Left kidney (tissue), 2 donors: ENCODE measurements around the gene MORF4L1. TPM values are rescaled to one million over a fixed set of nuclear protein-coding genes. Genes with fewer than 3 reads are reported as not detected.
"Not testable (repeated sequence)": the region's sequence is repeated elsewhere in the genome, so short reads cannot be mapped to it uniquely, and the experiment has no call there.

Experiments used
- DNase-seq: peaks from one replicate; pipeline ENCODE4 v3.0.0-alpha.2; 2013
- polyA plus RNA-seq: library from polyadenylated mRNA; unstranded; fragments of 120-200 nt; gene quantifications from one replicate; pipeline ENCODE4 v1.2.1, GENCODE V29; 2013; ENCODE audit not compliant: insufficient read length

MORF4L1 gene
- polyA plus RNA-seq, 1 donor, result 771 TPM

DNA sequence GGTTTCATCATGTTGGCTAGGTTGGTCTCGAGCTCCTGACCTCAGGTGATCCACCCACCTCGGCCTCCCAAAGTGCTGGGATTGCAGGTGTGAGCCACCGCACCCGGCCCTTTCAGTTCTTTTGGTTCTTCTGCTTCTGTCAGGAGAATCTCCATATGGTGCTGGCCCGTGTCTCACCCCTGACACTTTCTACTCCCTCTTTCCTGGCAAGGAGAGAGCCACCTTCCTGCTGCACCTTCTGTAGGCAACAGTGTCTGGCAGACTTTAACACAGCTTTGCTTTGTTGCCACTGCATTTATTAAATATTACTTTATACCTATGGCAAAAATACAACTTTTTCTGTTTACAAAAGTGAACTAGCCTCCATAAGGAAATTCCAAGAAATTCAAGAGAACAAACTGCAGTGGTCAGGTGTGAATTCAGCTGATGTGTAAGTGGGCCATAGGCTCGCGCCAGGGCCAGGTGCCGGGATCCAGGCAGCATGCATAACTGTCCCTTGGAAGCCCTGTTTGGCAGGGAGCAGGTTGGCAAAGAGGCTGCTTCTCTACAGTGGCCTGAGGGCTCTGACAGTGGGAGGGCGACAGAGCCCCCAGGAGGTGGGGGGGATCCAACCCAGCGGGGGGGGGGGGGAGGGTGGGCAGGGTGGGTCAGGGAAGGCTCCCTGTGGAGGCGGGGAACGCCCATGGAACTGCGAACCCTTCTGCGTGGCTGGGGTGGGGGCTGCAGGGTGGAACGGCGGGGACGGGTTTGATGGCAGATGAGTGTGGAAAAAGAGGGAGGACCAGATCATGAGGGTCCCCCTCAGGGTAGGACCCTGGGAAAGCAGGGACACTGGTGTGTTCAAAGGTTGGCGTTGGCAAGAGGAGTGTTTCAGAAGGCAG is 51.0 kb downstream of the MORF4L1 start:
- no peak for DNase-seq

DNA sequence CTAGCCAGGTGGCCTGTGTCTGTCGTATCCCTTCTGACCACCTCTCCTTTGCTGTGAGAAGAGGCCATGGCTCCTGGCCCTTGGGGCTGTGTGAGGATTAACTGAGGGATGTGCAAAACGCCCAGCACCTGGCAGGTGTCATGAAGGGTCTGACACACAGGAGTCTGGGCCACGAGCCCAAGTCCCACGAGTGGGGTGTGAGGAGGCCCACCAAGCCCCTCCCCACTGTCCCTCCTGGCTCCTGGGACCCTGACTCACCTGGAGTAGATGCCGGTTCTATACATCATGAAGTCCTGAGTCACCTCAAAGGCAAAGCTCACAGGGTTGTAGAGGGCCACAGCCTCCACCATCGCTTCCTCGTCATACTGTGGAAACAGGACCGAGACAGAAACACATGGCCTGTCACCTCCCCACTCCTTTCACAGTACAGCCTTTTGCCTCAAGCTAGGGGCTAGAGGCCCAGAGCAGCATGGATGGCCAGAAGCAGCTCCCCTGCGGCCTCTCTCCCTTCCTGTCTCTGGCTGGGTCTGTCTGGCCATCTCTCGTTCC is 52.5 kb downstream of the MORF4L1 start:
- no peak for DNase-seq

DNA sequence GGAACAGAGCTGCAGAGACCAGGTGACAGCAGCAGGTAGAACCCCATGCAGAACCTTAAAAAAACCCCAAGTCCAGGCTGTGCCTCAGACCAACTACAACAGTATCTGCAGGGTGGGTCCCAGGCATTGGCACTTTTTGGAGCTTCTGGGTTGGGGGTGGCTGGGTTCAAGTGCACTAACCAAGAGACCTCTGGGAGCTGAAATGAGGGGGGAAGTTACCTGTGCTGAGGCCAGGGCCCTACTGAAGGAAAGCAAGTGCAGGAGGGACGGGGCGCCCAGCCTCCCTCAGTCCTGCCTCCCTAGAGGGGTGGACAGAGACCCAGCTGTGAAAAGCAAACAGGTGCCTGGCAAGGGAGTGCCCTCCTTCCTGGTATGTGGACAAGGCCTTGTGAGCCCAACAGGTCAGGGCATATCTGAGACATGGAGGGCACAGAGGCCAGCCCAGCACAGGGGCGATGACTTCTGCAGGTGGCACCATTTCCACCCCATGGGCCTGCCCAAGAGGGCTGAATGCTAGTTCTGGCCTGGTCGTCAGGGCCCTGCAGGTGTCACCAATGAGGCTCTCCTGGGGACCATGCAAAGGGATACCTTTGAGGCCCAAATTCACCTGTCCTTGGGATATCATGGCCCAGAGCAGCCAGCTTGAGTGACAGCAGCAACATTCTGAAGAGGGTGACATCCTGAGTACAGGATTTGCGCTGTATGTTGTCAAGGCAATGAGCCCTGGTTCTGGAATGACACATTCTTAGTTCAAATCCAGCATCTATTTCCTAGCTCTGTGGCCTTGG is 53.5 kb downstream of the MORF4L1 start:
- DNase-seq, result no peak

DNA sequence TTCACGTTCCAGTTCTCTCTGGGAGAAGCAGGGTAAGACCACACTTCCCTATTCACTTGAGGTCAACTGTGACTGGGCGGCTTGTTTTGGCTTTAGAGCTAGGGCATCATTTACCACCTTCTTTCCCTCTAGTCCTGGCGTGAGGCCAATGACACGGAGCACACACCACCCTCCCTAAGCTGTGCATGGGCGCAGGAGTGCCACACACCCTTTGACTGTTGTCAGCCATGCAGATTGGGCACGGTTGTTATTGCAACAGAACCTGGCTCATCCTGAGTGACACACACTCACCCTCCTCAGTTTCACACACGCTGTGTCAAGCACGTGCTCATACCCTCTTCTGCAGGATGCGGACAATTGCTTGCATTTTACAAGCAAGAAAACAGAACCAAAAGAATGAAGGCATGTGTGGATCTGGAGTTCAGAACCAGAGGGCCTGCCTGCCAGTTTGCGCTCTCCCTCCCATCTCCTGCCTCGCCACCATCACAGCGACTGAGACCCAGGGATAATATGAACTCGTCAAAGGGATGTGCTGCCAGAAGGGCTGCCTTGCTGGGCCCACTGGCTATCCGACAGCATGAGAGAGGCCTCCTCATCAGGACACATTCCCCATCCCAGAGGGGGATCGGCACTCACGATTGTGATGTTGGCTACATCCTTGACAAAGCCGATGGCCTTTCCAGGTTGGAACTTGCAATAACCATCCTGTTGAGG is 54.5 kb downstream of the MORF4L1 start:
- DNase-seq, result no peak

DNA sequence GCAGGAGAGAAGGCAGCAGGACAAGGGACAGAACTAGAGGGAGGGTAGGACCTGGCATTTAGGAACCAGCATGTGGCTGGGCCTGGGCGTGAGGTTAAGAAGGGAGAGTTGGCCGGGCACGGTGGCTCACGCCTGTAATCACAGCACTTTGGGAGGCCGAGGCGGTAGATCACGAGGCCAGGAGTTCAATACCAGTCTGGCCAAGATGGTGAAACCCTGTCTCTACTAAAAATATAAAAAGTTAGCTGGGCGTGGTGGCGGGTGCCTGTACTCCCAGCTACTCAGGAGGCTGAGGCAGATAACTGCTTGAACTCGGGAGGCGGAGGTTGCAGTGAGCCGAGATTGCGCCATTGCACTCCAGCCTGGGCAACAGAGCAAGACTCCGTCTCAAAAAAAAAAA is 55.5 kb downstream of the MORF4L1 start:
- not testable (repeated sequence) for DNase-seq

DNA sequence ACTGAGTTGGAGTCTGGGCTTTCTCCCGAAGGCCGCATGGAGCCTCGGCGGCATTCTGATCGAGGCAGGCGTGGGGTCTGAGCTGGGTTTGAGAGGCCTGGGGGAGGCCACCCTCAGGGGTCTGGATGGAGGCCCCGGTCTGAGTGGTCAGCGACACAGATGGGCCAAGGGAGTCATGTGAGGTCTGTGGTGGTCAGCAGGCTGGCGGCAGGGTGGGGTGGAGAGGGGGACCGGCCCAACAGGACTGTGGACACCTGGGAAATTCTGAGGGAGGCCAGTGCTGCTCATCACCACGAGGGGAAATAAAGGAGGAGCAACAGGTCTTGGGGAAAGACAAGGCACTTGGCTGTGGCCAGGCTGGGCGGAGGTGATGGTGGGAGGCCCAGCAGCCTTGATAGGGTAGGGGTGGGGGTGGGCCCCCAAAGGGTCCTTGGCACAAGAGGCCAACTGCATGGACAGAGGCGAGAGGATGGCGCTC is 56.0 kb downstream of the MORF4L1 start:
- no peak for DNase-seq

DNA sequence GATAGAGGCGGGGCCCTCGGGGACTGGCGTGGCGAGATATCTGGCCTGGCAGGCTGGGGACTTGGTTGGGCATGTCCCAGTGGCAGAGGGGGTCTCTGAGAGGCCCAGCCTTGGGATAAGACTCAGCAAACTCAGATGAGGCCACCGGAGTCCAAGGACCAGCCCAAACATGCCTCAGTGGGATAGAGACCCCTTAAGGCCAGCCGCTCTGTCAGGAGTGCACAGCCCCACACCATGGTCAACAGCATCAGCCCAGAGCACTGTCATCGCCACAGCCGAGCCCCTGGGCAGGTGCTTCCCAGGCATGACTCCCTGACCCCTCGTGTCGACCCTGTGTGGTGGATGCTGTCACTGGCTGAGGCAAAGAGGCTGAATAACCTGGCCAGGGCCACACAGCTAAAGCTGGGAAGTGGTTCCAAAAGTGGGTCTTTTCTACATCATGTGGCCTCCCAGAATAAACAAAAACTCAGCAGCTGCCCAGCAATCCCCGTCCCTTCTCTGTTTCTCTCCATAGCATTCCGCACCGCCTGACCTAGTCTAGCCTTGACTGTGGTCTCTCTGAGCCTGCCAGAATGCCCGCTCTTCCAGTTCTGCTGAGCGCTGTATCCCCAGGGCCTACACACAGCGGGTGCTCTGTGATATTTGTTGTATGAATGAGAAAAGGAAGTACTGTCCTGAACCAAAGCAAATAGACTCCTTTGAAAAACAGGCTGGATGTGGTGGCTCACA is 57.0 kb downstream of the MORF4L1 start:
- no peak for DNase-seq

DNA sequence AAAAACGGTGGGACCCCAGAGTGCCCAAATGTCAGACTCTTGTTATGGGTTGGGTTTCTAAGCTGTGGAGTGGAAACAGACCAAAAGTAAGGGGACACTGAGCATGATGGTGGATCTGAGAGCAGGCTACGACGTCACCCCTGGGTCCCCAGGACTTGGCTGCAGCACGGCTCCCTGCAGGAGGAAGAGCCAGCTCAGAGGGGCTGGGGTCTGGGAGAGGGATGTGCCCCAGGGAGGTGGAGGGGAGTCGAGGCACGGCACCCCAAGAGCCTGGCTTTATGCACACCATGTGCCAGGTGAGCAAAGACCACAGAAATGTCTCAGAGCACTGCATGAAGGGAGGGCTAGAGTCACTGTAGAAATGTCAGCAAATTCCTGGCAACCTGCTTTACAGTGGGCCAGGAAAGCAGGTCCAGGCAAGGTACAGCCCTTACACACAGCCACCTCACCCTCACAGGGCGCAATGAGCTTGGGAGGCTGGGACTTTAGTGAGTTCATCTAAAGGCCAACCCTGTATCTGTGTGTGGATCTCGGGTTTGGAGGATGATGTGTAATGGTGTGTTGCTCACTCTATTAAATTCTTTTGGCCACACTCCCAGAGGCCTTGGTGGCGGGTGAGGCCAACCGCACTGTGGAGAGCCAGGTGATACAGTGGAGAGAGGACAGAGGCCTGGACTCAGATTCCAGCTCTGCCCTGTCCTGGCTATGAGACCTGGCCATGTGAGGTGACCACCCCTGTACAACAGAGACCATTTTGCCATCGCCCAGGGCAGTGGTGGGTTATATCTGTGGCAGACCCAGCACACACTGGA is 58.1 kb downstream of the MORF4L1 start:
- DNase-seq, result no peak

DNA sequence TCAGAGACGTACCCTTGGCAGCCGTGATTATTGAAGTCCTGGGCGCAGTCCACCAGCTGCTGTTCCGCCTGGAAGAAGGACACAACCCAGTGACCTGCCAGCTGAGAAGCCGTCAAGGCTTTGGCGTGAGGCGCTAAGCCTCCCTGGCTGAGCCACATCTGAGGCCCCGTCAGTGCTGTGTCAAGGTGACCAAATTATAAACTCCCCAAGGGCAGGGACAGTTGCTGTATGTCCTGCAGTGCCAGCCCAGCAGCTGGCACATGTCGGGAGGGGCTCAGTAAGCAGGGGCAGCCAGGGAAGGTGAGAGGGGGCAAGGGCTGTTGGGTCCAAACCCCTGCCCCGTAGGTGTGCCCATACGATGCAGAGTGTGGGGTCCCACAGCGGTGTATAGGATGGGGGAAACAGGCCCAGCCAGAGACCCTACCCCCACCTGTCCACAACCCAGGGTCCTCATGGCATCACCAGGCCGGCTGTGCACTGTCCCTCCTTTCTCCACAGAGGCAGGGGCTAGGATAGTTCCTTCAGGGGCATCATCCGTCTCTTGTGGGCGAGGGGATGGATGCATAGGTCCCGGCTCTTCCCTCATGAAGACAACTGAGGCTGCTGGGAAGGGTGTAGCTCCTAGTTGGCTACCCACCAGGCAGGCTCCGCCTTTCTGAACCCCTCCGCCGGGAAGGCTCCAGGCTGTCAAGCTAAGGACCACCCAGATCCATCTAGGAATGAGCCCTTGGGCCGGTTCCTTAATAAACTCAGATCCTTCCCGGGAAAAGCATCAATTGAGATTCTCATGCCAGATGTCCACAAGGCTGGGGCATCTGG is 59.0 kb downstream of the MORF4L1 start:
- DNase-seq, result no peak

DNA sequence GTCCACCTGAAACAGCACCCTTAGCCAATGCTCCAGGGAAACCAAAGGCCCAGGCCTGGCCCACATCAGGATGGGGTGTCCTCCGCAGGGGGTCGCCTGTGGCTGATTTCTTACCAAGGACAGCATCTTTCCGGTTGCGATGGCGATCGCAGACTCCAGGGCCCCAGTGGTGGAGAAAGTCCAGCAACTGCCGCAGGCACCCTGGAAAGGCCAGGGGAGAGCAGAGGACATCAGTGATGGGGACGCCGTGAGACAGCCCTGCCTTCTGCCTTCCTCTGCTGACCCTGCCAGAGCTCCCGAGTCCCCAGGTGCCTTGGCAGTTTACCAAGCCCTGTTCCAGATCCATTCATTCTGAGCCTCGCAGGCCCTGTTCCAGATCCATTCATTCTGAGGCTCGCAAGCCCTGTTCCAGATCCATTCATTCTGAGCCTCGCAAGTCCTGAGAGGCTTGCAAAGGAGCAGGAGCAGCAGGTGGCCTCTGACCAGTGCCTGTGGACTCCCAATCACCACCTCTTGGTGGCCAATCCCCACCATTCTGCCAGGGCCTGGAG is 59.6 kb downstream of the MORF4L1 start:
- no peak for DNase-seq

DNA sequence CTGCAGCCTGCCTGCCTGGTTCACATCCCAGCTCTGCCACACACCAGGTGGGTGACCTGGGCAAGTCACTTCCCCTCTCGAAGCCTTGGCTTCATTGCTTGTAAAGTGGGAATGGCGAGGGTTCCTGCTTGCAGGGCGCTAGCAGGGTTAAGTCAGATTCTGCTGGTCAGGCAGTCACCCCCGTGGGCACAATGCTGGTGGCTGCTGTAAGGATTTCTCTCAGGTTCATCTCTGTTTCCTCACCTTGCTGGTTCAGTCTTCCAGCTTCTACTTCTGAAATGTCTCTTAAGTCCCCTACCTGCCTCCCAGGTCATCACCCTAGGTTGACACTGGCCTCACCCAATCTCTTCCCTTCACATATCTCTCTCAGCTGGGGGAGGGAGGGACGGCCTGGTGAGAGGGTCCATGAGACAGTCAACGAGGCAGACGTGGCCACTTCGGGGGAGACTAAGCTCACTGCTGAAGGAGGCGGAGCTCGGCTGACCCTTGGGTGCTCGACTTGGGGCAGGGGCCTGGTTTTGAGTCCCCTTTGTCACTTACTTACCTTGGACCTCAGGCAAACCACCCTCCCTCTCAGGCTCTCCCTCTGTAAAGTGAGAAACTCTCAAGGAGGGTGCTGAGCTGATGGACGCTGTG is 60.6 kb downstream of the MORF4L1 start:
- DNase-seq, result no peak

DNA sequence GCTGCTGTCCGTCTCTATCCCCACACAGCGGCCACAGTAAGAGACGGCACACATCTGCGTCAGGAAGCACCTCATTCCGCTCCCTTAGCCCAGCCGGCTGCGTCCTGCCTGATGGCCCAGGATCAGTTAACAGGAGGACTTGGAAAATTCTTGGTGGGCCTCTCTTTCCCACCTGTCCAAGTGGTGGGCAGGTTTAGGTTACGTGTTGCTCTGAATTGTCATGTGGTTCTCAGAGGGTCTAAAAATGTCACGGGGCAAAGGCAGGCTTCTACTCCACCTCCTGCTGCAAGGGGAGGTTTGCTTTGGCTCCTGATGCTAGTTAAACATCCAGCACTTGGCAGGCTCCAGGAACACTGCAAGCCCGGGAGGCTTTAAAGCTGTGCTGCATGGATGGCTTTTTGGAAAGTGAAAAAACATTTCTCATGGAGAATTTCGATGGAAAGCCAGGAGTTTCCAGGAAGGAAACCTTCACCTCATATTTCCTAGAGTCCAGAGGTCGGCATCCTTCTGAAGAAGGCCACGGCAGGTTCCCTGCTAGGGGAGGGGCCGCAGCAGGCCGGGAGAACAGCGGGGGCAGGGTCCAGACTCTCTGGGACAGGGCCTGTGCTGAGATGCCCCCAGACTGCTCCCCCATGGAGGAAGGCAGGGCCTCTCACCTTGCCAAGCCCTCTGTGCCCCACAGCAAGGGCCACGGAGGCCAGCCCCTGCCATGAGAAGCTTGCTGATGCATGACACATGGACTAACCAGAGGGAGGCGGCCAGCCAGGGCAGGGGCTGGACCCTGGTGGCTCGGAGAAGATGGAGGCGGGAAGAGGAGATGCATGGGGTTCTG is 61.3 kb downstream of the MORF4L1 start:
- no peak for DNase-seq

DNA sequence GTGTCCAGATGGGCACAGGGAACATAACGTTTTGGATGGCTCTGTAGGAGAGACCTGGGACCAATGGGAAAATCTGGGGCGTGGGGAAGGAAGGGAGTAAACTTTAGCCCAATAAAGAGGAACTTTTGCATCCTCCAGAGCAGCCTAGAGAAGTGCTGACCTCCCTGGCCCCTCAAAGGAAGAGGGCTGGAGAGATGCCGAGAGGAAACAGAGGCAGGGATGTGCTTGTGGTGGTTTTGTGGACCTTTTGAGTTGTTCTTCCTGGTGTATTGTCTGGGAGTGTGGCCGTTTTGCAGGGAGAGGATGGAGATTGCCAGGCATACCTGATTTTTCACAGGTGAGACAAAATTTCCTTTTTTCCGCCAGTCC is 61.9 kb downstream of the MORF4L1 start:
- DNase-seq, result no peak

DNA sequence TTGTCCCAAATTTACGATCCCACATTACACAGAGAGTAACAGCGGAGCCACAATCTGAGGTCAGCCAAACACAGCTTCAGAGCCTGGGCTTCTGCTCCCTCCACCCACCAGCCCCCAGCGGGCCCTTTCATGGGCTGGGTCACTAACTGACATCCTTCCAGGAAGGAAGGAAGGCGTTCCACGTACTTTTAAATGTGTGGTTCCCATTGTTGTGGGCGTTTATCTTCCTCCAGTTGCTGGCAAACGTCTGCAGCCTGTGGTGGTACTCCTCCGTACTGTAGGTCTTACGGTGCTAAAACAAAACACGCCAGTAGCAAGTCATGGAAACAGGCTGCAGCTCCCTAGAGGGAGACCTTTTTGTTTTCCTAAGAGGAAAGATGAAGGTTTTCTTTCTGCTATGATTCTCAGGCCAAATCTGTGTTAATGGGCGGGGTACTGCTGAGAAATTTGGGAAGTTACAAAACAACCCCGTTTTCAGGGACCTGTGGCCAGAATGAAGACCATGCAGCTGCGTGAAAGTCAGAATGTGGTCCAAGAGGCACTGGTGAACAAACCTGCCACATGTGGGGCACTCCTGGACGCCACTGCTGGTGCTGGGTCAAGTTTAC is 64.5 kb downstream of the MORF4L1 start:
- DNase-seq, result no peak

DNA sequence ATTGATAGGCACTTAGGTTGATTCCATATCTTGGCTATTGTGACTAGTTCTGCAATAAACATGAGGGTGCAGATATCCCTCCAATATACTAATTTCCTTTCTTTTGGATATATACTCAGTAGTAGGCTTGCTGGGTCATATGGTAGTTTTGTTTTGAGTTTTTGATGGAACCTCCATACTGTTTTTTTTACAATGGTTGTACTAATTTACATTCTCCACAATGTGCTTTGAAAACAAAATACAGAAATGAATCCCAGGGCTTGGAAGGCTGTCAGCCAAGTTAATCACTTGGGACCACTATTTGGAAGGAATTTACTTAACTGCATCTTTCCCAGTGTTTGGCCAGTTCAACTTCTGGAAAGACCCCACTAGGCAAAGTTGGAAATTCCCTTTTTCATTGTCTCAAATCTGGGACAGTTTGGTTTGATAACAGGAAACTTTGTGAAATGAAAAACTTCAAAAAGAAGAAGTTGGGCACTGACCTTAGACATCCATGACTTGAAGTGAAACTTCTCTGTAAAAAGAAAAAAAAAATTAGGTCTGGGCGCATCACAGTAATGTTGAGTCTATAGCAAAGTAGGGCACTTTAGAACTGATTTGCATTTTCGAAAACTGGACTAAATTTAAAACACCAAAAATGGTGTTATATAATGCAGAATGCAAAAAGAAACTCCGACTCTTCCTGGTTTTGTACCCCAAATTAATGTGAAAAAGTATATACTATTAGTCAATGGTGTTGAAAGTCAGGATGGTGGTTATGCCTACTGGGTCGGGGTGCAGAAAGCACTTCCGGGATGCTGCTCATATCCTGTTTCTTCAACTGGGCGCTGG is 66.2 kb downstream of the MORF4L1 start:
- DNase-seq, result no peak

DNA sequence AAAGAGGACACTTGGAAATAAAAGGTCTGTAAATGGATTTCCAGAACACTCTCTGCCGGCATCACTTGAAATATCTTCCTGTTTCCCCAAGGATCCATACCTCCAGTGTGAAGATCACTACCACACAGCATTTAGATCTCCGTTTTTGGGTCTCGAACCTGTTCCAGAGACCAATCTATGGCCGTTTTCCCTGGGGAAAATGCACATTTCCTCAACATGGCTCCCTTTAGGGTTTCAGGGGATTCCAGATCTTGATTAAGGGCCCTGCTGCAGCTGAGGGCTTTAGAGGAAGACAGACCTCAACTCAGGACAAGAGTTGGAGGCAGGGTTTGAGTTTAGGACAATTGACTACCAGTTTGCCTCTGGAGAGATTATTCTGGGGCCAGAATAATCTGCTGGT is 70.1 kb downstream of the MORF4L1 start:
- no peak for DNase-seq

DNA sequence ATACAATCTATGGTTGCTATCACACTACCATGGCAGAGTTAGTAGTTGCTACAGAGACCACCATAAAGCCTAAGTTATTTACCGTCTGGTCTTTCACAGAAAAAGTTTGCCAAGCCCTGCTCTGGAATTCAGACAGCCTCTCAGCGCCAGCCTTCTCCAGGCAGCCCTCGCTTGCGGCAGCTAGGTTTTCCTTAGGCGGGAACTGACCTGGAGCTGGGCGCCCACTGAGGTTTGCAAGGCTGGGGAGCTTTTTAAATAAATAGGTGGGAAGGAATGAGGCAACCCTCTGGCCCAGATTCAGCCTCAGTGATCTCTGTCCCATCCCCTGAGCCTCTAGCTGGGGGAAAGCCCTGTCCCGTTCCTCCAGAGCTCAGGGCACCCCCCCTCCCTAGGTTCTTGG is 71.0 kb downstream of the MORF4L1 start:
- no peak for DNase-seq
